K562 (cell line): ENCODE data around the gene NEURL2. TPM values are rescaled to one million over a fixed set of nuclear protein-coding genes. Genes with fewer than 3 reads are reported as not detected.

Experiments used
- CSDE1 ChIP-seq, 2 experiments: fragments of 450-650 bp; IDR thresholded peaks; 2 replicates each; pipeline ENCODE4 v1.6.1; 2016; ENCODE audit warnings: mild to moderate bottlenecking in 1 of 2
- EP300 ChIP-seq: IDR thresholded peaks from 2 replicates; pipeline ENCODE4 v1.6.1; 2012; ENCODE audit warnings: low read length, improper control_type of control experiment
- MEIS2 ChIP-seq: fragments of 450-650 bp; IDR thresholded peaks from 2 replicates; pipeline ENCODE4 v1.6.1; 2014; ENCODE audit warnings: mild to moderate bottlenecking; ENCODE audit not compliant: partially characterized antibody
- NEUROD1 ChIP-seq: fragments of 150-350 bp; IDR thresholded peaks from 2 replicates; pipeline ENCODE4 v1.6.1; 2014; ENCODE audit warnings: borderline replicate concordance, low read length, low read depth; ENCODE audit not compliant: partially characterized antibody
- NR2C1 ChIP-seq, 2 experiments: fragments of 450-650 bp; IDR thresholded peaks; 2 replicates each; pipeline ENCODE4 v1.6.1; 2017; ENCODE audit warnings: mild to moderate bottlenecking in 2 of 2, antibody characterized with exemption in 1 of 2, inconsistent platforms in 1 of 2, missing compliant biosample characterization in 1 of 2, missing genetic modification characterization in 1 of 2
- PHB2 ChIP-seq: fragments of 450-650 bp; IDR thresholded peaks from 2 replicates; pipeline ENCODE4 v1.6.1; 2017; ENCODE audit warnings: low read depth
- RB1 ChIP-seq: fragments of 450-650 bp; IDR thresholded peaks from 2 replicates; pipeline ENCODE4 v1.6.1; 2017; ENCODE audit warnings: low read depth, mild to moderate bottlenecking
- SMARCA4 ChIP-seq: fragments of 450-650 bp; IDR thresholded peaks from 2 replicates; pipeline ENCODE4 v1.6.1; 2016
- STAT5A ChIP-seq: IDR thresholded peaks from 2 replicates; pipeline ENCODE4 v1.6.1; 2012; ENCODE audit warnings: low read length, inconsistent platforms, borderline replicate concordance
- STAT5B ChIP-seq: fragments of 250-450 bp; sonication (Bioruptor Pico); IDR thresholded peaks from 2 replicates; pipeline ENCODE4 v1.8.0; 2021; ENCODE audit warnings: mild to moderate bottlenecking, inconsistent platforms
- ZNF124 ChIP-seq: sonication (generic); formaldehyde crosslinking; IDR thresholded peaks from 2 replicates; pipeline ENCODE4 v1.8.1; 2022; ENCODE audit warnings: missing genetic modification reagents
- ZNF282 ChIP-seq: sonication (generic); formaldehyde crosslinking; IDR thresholded peaks from 2 replicates; pipeline ENCODE4 v1.8.1; 2023; ENCODE audit warnings: missing genetic modification reagents
- polyA plus RNA-seq, 8 experiments: library from polyadenylated mRNA; depleted of rRNA in 4 of 8; stranded (reverse) in 5 of 8; unstranded in 3 of 8; fragments of >200 nt; fragmentation: Nextera tagmentation in 2 of 8; fragmentation: Illumina TruSeq in 1 of 8; extraction: Ambion mirVana in 2 of 8; extraction: Trizol in 1 of 8; gene quantifications; 2 replicates each; pipeline versions ENCODE4 v1.2.1 to v1.2.3, GENCODE V29; 2011 to 2014; ENCODE audit warnings: inconsistent platforms in 1 of 8, missing spikeins in 1 of 8
- total RNA-seq, 7 experiments: library from RNA; depleted of rRNA in 6 of 7; stranded (reverse); fragments of >200 nt in 6 of 7; fragmentation: Illumina TruSeq in 2 of 7; extraction: Trizol in 2 of 7; gene quantifications; 2 replicates each; pipeline versions ENCODE4 v1.2.1 to v1.2.3, GENCODE V29; 2011 to 2021; ENCODE audit warnings: low replicate concordance in 1 of 7
- TF ChIP-seq, protein P1 (sequence below), 2 experiments: fragments of 150-350 bp in 1 of 2; IDR thresholded peaks; 2 replicates each; pipeline ENCODE4 v1.6.1; 2012 to 2016; ENCODE audit warnings: low read depth in 2 of 2, low read length in 2 of 2, mild to moderate bottlenecking in 1 of 2, moderate library complexity in 1 of 2
- TF ChIP-seq, protein P2 (sequence below): fragments of 250-450 bp; sonication (Bioruptor Pico); IDR thresholded peaks from 2 replicates; pipeline ENCODE4 v1.5.0; 2021; ENCODE audit warnings: mild to moderate bottlenecking, borderline replicate concordance
- TF ChIP-seq, protein P3 (sequence below): fragments of 450-650 bp; IDR thresholded peaks from 2 replicates; pipeline ENCODE4 v1.6.1; 2018; ENCODE audit not compliant: partially characterized antibody
- TF ChIP-seq, protein P4 (sequence below), 2 experiments: fragments of 250-450 bp in 1 of 2; fragments of 450-650 bp in 1 of 2; sonication (Bioruptor Pico) in 1 of 2; IDR thresholded peaks; 2 replicates each; pipeline versions ENCODE4 v1.6.1 to v1.8.0; 2016 to 2021; ENCODE audit warnings: mild to moderate bottlenecking in 2 of 2, moderate library complexity in 2 of 2, missing compliant biosample characterization in 1 of 2, missing genetic modification characterization in 1 of 2

NEURL2 gene
- total and polyA plus RNA-seq, 9 of the 15 experiments (the other 6 are each of a cell fraction or from before 2014, with no cell fraction given): 0.22 to 1.9 (median 0.50) TPM; not detected in 1

DNA sequence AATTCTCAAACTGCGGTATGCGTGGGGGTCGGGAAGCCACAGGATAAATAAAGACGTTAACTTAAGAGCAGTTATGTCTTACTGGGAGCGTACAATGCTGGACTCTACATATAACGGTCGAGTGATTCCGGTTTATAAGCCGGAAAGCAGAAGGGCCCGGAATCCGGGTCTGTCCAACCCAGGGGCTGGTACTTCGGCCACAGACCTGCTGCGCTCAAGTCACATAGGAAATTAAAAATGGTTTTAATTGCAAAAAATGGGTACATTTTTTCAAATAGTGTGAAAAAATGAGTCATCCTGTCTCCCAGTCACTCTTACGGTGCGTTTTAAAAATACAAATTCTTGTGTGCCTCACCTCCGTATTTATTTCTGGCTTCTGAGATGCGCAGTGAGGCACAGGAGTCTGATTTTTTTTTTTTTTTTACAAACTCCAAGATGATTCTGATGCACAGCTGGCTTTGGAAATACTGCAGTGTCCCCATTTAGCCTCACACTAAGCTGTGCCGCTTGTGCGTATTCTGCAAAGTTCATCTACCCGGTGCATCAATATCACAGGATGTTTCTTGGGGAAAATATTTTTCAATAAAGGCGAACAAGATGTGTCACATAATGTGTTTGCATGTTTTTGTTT lies 44.5 kb upstream of the NEURL2 start (continued):
- TF ChIP-seq, protein P1, sequence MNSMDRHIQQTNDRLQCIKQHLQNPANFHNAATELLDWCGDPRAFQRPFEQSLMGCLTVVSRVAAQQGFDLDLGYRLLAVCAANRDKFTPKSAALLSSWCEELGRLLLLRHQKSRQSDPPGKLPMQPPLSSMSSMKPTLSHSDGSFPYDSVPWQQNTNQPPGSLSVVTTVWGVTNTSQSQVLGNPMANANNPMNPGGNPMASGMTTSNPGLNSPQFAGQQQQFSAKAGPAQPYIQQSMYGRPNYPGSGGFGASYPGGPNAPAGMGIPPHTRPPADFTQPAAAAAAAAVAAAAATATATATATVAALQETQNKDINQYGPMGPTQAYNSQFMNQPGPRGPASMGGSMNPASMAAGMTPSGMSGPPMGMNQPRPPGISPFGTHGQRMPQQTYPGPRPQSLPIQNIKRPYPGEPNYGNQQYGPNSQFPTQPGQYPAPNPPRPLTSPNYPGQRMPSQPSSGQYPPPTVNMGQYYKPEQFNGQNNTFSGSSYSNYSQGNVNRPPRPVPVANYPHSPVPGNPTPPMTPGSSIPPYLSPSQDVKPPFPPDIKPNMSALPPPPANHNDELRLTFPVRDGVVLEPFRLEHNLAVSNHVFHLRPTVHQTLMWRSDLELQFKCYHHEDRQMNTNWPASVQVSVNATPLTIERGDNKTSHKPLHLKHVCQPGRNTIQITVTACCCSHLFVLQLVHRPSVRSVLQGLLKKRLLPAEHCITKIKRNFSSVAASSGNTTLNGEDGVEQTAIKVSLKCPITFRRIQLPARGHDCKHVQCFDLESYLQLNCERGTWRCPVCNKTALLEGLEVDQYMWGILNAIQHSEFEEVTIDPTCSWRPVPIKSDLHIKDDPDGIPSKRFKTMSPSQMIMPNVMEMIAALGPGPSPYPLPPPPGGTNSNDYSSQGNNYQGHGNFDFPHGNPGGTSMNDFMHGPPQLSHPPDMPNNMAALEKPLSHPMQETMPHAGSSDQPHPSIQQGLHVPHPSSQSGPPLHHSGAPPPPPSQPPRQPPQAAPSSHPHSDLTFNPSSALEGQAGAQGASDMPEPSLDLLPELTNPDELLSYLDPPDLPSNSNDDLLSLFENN (IDR thresholded peaks at IDR 0.05; ENCODE audit: low read depth in 2 of 2, low read length in 2 of 2): peak in 1 of 2 experiments; percentile 94; a peak in 1 of 4 replicates
- TF ChIP-seq, protein P2, sequence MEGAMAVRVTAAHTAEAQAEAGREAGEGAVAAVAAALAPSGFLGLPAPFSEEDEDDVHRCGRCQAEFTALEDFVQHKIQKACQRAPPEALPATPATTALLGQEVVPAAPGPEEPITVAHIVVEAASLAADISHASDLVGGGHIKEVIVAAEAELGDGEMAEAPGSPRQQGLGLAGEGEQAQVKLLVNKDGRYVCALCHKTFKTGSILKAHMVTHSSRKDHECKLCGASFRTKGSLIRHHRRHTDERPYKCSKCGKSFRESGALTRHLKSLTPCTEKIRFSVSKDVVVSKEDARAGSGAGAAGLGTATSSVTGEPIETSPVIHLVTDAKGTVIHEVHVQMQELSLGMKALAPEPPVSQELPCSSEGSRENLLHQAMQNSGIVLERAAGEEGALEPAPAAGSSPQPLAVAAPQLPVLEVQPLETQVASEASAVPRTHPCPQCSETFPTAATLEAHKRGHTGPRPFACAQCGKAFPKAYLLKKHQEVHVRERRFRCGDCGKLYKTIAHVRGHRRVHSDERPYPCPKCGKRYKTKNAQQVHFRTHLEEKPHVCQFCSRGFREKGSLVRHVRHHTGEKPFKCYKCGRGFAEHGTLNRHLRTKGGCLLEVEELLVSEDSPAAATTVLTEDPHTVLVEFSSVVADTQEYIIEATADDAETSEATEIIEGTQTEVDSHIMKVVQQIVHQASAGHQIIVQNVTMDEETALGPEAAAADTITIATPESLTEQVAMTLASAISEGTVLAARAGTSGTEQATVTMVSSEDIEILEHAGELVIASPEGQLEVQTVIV (CRISPR knock-in tag): no peak
- no peak for TF ChIP-seq RB1
- peak; percentile 95 for TF ChIP-seq EP300
- peak; percentile 45; the same call in 1 of the 2 replicates for TF ChIP-seq NR2C1 (IDR thresholded peaks at IDR 0.05)
- TF ChIP-seq NR2C1 (tag; IDR thresholded peaks at IDR 0.05): peak; percentile 57
- TF ChIP-seq CSDE1 (IDR thresholded peaks at IDR 0.05): peak in 1 of 2 experiments; percentile 25; a peak in 1 of 4 replicates
- TF ChIP-seq, protein P3, sequence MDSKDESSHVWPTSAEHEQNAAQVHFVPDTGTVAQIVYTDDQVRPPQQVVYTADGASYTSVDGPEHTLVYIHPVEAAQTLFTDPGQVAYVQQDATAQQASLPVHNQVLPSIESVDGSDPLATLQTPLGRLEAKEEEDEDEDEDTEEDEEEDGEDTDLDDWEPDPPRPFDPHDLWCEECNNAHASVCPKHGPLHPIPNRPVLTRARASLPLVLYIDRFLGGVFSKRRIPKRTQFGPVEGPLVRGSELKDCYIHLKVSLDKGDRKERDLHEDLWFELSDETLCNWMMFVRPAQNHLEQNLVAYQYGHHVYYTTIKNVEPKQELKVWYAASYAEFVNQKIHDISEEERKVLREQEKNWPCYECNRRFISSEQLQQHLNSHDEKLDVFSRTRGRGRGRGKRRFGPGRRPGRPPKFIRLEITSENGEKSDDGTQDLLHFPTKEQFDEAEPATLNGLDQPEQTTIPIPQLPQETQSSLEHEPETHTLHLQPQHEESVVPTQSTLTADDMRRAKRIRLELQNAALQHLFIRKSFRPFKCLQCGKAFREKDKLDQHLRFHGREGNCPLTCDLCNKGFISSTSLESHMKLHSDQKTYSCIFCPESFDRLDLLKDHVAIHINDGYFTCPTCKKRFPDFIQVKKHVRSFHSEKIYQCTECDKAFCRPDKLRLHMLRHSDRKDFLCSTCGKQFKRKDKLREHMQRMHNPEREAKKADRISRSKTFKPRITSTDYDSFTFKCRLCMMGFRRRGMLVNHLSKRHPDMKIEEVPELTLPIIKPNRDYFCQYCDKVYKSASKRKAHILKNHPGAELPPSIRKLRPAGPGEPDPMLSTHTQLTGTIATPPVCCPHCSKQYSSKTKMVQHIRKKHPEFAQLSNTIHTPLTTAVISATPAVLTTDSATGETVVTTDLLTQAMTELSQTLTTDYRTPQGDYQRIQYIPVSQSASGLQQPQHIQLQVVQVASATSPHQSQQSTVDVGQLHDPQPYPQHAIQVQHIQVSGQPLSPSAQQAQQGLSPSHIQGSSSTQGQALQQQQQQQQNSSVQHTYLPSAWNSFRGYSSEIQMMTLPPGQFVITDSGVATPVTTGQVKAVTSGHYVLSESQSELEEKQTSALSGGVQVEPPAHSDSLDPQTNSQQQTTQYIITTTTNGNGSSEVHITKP: peak; percentile 63
- TF ChIP-seq STAT5A: peak; percentile 84
- TF ChIP-seq MEIS2: no peak
- TF ChIP-seq, protein P4, sequence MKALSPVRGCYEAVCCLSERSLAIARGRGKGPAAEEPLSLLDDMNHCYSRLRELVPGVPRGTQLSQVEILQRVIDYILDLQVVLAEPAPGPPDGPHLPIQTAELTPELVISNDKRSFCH (CRISPR knock-in tag; IDR thresholded peaks at IDR 0.05): no peak
- TF ChIP-seq, protein P4 (tag; IDR thresholded peaks at IDR 0.05): peak; percentile 54; the same call in 1 of the 2 replicates
- TF ChIP-seq ZNF282: no peak
- peak; percentile 83 for TF ChIP-seq NEUROD1
- peak; percentile 87 for TF ChIP-seq SMARCA4
- no peak for TF ChIP-seq ZNF124 (CRISPR knock-in tag)
- no peak for TF ChIP-seq PHB2
- TF ChIP-seq STAT5B (CRISPR knock-in tag): no peak
